IPS DF 19.7 (cell line): ENCODE data around the gene HSP90AA1.
"Not testable (repeated sequence)": the region's sequence is repeated elsewhere in the genome, so short reads cannot be mapped to it uniquely, and the experiment has no call there.

Source experiments
- DNase-seq: peaks from one replicate; pipeline ENCODE4 v3.0.0-alpha.2; 2013; ENCODE audit warnings: low read depth, low spot score

The HSP90AA1 gene

GRCh38 chr14:102074415-102074964 lies 12.4 kb downstream of the HSP90AA1 start:
- DNase-seq, result no peak

GRCh38 chr14:102071283-102071998 lies 15.4 kb downstream of the HSP90AA1 start:
- DNase-seq, result no peak

DNA sequence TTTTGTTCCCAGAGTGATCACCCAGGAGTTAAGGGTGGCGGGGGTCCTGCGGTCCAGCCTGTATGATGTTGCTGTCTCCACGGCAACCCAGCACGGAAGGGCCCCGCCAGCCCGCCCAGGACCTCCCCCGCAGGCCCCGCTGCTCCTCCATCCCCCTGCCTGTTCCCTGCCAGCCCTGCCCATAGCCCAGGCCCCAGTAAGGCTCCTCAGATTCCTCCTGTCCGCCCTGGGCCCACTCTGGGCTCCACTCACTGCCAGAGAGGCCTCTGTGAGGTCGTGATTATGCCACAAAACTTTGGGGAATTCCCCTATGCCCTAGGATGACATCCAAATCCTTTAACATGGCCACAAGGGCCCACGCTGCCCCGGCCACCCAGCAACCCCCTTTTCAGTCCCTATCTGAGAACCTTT lies 20.8 kb downstream of the HSP90AA1 start:
- DNase-seq, result no peak

- not testable (repeated sequence) for DNase-seq
These were observed 22.3 kb downstream of the HSP90AA1 start for GRCh38 chr14:102064590-102064989.

DNA sequence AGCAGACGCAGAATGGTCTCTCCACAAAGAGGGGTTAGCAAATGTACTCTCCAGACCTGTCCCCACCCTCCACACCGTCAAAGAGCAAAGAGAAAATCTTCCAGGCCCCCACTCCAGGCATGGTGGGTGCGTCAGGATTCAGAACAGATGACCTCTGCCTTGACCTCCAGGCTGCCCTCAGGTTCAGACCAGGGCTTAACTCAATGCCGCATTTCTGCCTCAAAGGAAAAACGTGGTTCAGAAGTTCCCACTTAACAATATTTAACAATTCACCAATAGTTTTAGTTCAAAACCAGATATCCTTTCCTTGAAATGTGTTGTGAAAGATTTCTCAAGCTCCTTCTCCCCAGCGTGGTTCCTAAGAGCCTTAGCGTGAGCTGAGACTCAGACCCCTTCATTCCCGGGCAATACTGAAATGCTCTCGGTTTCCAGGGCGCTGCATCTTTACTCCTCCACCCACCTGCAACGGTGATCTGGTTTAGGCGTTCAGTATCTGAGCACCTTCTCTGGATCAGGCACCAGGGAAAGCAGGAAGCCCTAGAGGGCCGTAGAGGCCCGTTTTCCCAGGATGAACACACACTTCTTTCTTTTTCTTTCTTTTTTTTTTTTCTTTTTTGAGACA lies 22.9 kb downstream of the HSP90AA1 start:
- DNase-seq, result no peak

DNA sequence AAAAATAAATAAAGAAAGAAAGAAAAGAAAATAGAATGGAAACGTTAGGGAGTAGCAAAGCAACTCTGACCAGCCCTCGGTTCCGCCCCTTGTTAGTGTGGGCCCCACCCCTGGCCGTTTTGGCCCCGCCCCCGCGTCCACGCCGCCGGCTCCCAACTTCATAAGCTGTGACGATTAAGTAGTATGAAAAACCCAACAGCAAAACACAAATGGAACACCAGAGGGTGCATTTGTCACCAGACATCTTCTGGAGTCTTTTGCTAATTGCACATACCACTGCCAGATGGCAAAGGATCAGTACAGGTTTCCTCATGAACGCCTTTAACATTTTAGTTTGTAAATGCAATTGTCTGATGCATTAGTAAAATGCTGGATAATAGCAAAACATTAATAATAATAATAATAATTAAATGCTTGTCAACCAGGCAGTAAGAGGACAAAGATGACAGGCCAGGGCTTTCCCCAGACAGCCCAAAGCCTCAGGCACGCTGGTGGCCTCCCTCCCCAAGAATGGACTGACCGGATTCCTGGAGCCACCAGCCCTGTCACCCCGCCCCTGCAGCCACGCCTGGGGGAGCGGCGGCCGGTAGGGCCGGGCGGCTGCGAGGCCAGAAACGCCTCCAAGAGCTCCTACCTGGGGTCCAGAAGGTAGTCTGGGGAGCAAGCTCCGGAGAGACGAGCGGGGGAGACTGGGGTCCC lies 23.6 kb downstream of the HSP90AA1 start:
- DNase-seq, result no peak

DNA sequence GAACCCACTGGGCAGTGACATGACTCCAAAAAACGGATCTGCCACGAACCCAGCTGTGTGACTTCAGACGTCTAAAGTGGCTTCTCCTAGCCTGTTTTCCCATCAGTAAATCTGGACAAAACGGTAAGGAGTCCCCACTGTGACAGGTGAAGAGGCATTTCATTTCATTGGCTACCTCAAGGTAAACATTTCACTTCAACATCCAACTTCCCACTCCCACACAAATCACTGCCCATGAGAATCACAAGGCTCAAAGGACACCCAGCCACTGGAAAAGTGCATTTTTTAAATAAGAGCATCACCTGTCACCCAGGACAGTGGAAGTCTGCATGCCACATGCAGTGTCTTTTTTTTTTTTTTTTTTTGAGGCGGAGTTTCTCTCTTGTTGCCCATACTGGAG lies 27.9 kb downstream of the HSP90AA1 start:
- no peak for DNase-seq

GRCh38 chr14:102058146-102058545 lies 28.7 kb downstream of the HSP90AA1 start:
- DNase-seq, result no peak

- DNase-seq, result no peak
These were observed 29.2 kb downstream of the HSP90AA1 start for GRCh38 chr14:102057480-102058114.

- DNase-seq, result no peak
These were observed 30.0 kb downstream of the HSP90AA1 start for GRCh38 chr14:102056694-102057442.

DNA sequence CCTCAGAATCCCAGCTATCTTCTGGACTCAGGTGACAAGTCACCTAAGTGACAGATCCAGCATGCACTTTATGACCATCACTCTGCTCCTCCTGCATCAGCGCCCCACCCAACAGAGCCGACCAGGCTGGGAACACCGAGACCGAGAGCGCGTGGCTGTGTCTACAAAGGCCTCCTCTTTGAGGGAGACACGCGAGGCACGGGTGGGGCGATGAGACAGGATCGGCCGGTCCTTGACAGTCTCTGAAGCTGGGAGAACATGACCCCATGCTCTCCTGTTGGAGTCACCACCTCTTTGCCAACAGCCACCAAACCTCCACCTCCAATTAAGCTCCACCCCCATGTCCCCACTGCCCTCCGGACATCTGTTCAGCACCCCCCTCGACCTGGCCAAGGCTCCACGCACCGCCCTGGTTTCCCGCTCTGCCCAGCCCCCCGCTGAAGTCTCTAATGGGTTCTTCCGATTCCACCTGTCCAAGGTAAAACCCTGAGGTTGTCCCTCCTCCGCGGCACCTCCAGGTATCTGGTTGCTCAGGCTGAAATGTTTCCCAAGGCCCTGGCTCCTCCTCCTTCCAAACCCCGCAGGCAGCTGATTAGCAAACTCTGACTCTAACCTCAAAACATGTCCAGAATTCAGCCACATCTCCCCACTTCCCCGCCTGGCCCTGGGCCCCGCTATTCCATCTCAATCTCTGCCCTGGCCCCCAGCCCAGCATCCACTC lies 31.5 kb downstream of the HSP90AA1 start:
- DNase-seq, result no peak

- no peak for DNase-seq
These were observed 34.3 kb downstream of the HSP90AA1 start for GRCh38 chr14:102052522-102052921.

- DNase-seq, result no peak
These were observed 36.2 kb downstream of the HSP90AA1 start for GRCh38 chr14:102050625-102051024.

DNA sequence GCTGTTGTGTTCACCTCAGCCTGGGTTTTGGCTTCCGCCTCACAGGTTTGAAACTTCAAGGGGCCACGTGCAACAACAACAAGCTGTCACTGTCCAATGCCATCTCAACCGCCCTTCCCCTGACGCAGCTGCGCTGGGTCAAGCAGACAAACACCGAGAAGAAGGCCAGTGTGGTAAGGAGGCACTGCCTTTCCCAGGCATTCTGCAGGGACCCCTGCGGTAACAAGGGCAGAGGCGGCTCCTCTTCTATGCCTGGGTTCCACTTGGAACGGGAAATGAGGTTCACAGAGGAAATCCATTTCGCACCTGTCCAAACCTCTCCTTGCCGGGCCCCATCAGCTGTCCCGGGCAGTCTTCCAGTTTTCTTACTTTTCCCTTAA lies 36.8 kb downstream of the HSP90AA1 start:
- DNase-seq, result no peak

DNA sequence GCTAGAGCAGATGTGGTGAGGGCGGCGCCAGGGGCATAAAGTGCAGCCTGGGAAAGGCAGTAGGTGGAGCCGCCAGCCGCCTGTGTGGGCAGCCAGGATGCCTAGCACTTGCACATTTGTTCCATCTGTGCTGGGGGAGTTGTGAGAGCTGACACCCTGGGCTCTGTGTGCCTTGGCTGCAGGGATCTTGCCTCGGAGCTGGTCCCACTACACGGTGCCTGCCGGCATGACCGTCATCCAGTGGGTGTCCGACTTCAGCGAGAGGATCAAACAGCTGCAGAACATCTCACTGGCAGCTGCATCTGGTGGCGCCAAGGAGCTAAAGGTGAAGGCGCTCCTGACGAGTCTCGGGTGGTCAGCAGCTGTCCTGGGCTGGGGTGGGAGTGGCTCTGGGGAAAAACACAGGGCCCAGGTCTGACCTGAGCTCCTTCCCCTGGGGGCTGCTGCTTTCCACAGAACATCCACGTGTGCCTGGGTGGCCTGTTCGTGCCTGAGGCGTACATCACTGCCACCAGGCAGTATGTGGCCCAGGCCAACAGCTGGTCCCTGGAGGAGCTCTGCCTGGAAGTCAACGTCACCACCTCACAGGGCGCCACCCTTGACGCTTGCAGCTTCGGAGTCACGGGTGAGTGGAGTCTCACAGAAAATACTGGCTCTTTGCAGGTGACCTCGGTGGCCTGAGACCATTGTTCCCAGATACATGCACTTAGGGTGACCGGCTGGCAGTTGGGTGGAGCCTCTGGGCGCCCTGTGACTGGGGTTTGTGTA lies 37.4 kb downstream of the HSP90AA1 start:
- DNase-seq, result no peak

DNA sequence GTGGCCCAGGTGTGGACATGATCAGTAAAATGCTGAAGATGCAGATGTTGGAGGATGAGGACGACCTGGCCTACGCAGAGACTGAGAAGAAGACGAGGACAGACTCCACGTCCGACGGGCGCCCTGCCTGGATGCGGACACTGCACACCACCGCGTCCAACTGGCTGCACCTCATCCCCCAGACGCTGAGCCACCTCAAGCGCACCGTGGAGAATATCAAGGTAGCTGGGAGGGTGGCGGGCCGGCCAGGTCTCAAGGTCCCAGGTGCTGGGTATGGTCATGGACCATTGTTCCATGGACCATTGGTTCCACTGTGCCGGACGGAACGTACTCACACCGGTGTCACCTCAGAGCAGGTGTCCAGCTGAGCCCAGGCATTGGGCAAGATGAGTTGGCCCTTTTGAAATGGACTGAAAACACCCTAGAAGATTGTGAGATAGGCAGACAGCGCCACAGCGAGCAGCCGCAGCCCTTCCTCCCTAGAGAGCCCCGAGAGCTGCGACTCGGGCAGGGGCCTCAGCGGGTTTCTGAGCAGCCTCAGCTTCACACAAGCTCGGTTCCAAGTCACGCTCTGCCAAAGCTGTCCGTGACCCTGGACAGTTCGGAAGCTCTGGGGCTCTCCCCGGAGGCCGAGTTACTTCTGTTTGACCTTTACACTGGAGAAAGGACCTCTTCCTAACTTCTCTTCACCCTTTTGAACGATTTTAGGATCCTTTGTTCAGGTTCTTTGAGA lies 38.9 kb downstream of the HSP90AA1 start:
- no peak for DNase-seq

- DNase-seq, result peak; percentile 84
These were observed 40.2 kb downstream of the HSP90AA1 start for GRCh38 chr14:102046337-102047278.

DNA sequence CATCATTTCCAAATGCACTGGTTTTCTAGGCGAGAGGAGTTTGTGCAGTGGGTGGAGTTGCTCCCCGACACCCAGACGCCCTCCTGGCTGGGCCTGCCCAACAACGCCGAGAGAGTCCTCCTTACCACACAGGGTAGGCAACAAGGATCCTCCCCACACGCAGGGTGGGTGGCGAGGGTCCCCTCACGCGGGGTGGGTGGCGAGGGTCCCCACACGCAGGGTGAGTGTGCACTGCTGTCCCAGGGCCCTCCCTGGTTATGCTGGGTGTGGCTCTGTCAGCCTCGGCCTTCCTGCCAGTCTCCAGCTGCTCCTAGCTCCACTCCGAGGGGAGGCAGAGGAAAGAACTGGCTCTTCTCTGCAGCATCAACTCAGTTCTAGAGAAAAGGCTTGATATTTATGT lies 42.3 kb downstream of the HSP90AA1 start:
- DNase-seq, result no peak
